AG10803 (cell line): Measurements from ENCODE around the gene ZNF320.
A peak's percentile ranks its signal among the peaks of the same experiment; 100 is the strongest.
"Not testable (repeated sequence)": the region's sequence is repeated elsewhere in the genome, so short reads cannot be mapped to it uniquely, and the experiment has no call there.

Source experiments
- DNase-seq: peaks from one replicate; pipeline ENCODE4 v3.0.0; 2010; ENCODE audit warnings: low read depth
- H3K4me3 ChIP-seq: 2 replicates; pipeline ENCODE4 v1.5.1; 2011; ENCODE audit warnings: mild to moderate bottlenecking, low read length, control low read depth
- TF ChIP-seq, protein P1 (sequence below): conservative IDR thresholded peaks from 2 replicates; pipeline ENCODE4 v1.5.1; 2011; ENCODE audit warnings: mild to moderate bottlenecking, low read length, control low read depth, inconsistent platforms

Gene ZNF320

DNA sequence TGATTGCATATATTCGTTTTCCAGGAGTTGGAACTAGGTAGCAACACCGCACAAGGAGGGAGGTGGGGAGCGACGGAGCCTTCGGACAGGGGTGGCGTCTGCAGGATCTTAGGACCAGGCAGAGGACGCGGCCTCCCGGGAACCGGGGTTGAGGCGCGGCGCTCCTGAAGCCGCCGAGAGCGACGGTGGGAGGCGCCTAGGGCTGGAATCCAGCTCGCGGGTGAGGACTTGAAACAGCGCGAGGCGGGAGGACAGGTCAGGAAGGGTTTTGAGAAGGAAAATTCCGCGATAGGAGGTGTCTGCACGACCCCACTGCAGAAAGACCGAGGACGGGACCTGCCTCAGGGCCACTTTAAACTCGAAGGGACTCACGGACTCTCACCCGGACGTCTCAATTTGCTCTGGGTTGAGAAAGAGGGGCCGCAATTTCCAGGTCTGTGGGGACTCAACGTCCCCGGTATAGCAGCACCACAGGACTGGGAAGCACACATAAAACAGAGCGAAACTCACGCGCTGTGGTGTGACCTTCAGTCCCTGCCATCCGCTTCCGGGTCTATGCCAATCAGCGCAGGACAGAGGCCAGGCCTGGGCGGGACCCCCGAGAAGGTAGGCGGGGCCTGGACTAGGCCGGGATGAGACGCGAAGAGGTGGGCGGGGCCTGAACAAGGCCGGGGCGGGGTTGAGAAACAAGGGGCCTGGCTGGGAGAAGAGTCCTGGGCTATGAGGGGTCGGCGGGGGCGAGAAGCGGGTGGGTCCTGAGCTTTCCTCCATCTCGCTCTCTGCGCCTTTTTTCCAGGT is at the start of gene ZNF320:
Gene ZNF320, minus strand, starts transcription at position 498 of the 798 bp plus-strand sequence. CDS start 7,380 bp downstream, outside the sequence.
- peak; percentile 89 for DNase-seq
- TF ChIP-seq, protein P1, sequence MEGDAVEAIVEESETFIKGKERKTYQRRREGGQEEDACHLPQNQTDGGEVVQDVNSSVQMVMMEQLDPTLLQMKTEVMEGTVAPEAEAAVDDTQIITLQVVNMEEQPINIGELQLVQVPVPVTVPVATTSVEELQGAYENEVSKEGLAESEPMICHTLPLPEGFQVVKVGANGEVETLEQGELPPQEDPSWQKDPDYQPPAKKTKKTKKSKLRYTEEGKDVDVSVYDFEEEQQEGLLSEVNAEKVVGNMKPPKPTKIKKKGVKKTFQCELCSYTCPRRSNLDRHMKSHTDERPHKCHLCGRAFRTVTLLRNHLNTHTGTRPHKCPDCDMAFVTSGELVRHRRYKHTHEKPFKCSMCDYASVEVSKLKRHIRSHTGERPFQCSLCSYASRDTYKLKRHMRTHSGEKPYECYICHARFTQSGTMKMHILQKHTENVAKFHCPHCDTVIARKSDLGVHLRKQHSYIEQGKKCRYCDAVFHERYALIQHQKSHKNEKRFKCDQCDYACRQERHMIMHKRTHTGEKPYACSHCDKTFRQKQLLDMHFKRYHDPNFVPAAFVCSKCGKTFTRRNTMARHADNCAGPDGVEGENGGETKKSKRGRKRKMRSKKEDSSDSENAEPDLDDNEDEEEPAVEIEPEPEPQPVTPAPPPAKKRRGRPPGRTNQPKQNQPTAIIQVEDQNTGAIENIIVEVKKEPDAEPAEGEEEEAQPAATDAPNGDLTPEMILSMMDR: no peak
- peak within 1 kb of the TSS; percentile 92 for H3K4me3 ChIP-seq

DNA sequence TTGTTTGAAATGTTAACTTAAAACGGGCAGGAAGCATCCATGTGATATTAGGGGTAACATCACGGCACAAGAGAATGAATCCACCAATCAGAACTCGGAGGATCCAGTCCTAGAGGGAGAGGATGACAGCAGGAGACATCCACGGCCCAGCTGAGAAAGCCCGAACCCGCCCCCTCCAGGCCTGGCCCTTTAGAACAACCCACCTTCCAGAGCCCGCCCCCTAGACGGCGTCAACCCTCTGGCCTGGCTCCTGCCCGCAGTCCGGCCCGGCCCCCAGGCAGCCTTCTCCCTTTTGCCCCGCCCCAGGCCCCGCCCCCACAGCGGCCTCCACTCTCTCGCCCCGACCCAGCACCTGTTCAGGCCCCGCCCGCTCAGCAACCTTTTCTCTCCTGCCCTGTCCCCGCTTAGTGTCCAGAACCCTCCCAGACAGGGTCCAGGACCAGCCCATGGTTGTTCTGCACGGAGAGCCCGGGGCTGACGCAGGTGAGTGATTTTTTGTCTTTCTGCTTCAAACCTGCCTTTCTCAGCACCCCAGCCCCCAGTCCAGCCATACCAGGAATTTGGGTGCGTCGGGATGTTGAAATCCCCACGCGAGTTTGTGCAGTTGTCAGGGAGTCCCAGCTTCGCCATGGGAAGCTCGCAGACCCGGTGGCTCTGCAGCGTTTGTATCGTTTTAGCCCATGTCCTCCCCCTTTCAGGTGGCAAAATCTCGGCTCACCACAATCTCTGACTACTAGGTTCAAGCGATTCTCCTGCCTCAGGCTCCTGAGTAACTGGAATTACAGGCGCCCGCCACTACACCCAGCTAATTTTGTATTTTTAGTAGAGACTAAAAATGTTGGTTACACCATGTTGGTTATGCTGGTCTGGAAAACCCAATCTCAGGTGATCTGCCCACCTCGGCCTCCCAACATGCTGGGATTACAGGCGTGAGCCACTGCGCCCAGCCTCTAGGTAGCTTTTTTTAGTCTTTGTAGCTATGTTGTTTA is 49.2 kb upstream of the ZNF320 start:
- TF ChIP-seq, protein P1: no peak
- no peak overlapping the region for H3K4me3 ChIP-seq
- no peak for DNase-seq

DNA sequence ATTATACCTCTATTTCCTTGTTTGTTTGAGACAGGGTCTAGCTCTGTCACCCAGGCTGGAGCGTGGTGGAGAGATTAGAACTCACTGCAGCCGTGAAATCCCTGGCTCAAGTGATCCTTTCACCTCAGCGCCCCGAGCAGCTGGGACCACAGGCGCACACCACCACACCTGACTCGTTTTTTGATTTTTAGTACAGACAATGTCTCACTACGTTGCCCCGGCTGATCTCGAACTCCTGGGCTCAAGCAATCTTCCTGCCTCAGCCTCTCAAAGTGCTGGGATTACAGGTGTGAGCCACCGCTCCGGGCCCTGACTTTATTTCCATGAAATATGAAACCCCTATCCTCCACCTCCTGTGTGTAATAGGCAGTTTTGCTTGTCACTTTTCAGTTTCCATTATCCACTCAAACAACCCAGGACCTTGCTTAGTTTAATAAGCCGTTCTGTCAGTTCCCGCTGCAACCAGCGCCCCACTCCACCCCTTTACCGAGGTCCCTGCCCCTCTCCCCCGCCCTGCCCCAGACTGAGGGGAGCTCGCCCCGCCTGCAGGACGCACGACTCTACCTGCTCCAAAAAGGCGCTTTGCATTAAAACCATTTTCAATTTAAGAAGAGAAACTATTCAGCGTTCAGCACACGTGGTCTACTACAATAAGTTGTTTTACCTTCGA is 48.4 kb upstream of the ZNF320 start:
- TF ChIP-seq, protein P1: no peak
- H3K4me3 ChIP-seq: no peak overlapping the region
- no peak for DNase-seq

DNA sequence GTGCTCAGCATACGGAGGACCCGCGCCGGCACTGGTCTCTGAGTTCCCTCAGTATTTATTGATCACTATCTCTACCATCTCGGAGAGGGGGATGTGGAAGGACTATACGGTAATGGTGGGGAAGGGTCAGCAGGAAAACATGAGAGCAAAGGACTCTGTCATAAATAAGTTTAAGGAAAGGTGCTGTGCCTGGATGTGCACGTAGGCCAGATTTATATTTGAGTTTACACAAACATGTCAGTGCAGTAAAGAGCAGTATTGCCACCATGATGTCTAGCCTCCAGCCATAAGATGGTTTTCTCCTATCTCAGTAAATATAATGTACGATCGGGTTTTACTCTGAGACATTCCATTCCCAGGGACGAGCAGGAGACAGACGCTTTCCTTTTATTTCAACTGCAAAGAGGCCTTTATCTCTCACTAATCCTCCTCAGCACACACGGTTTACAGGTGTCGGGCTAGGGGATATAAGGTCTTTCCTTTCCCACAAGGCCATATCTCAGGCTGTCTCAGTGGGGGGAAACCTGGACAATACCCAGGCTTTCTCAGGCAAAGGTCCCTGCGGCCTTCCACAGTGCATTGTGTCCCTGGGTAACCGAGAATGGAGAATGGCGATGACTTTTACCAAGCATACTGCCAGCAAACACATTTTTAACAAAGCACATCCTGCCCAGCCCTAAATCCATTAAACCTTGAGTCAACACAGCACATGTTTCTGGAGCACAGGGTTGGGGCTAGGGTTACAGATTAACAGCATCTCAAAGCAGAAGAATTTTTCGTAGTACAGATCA is 47.5 kb upstream of the ZNF320 start:
- DNase-seq: not testable (repeated sequence)

DNA sequence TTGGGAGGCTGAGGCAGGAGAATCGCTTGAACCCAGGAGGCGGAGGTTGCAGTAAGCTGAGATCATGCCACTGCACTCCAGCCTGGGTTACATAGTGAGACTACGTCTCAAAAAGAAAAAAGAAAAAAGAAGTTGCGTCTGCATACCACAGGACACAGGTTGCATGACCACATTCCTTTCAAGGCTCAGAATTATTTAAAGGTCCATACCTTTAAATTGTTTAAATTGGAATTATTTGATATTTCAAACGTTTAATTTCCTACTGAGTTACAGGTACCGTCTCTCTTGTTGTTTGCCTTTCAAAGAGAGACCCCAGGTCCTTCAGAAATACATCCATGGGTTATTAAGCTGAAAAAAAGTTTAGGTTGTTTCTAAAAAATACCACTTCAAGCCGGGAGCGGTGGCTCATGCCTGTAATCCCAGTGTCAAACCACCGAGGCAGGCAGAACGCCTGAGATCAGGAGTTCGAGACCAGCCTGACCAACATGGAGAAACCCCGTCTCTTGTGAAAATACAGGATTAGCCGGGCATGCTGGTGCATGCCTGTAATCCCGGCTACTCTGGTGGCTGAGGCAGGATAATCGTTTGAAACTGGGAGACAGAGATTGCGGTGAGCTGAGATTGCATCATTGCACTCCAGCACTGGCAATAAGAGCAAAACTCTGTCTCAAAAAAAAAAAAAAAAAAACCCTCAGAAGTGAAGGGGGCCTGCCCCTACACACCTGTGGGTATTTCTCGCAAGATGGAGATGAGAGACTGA is 46.6 kb upstream of the ZNF320 start:
- no peak overlapping the region for H3K4me3 ChIP-seq
- TF ChIP-seq, protein P1: no peak
- no peak for DNase-seq

More for the DNA sequence above, 47.5 kb upstream of the ZNF320 start:
- H3K4me3 ChIP-seq: not testable (repeated sequence)

DNA sequence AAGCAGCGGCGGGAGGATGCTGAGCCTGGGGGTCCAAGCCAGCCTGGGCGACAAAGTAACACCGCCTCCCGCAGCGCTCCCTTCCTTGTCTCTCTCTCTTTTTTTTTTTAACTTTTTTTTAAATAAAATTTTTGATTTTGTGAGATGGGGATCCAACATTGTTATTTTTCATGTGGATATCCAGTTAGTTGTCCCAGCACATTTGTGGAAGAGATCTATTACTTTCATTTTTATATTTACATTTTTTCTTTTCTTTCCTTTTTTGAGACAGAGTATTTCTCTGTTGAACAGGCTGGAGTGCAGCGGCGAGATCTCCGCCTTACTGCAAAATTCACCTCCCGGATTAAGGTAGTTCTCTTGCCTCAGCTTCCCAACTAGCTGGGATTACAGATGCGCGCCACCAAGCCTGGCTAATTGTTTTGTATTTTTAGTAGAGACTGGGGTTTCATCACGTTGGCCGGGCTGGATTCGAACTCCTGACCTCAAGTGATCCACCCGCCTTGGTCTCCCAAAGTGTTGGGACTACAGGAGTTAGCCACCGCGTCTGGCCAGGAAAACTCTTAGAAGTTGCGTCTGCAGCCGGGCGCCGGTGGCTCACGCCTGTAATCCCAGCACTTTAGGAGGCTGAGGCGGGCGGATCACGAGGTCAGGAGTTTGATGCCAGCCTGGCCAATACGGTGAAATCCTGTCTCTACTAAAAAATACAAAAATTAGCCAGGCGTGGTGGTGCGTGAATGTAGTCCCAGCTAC is 45.9 kb upstream of the ZNF320 start:
- TF ChIP-seq, protein P1: no peak
- no peak for DNase-seq
- H3K4me3 ChIP-seq: peak overlapping the region; percentile 87
